Memory B cell (primary cell): ENCODE results near the gene FSD2.
"Not testable (repeated sequence)": the region's sequence is repeated elsewhere in the genome, so short reads cannot be mapped to it uniquely, and the experiment has no call there.

Experiments
- ATAC-seq: fragments of 150-1000 bp; cut with Tn5 transposase; 2 replicates; pipeline ENCODE4 v1.10.0; 2021; ENCODE audit warnings: low read depth, mild to moderate bottlenecking, moderate library complexity
- DNase-seq, 2 donors: peaks; one replicate each; pipeline ENCODE4 v3.0.0; 2022; ENCODE audit warnings: low spot score in 2 of 2
- H3K27ac Mint-ChIP-seq: one replicate; pipeline ENCODE4 v1.8.0; 2022; ENCODE audit warnings: mild to moderate bottlenecking, moderate library complexity, mixed read lengths
- H3K27me3 Mint-ChIP-seq: one replicate; pipeline ENCODE4 v1.8.0; 2022; ENCODE audit warnings: mixed read lengths
- H3K36me3 Mint-ChIP-seq: one replicate; pipeline ENCODE4 v1.8.0; 2022; ENCODE audit warnings: mild to moderate bottlenecking, mixed read lengths
- H3K4me1 Mint-ChIP-seq: one replicate; pipeline ENCODE4 v1.8.0; 2022; ENCODE audit warnings: mixed read lengths
- H3K4me3 Mint-ChIP-seq: one replicate; pipeline ENCODE4 v1.8.0; 2022; ENCODE audit warnings: mild to moderate bottlenecking, moderate library complexity, mixed read lengths
- H3K9me3 Mint-ChIP-seq: one replicate; pipeline ENCODE4 v1.8.0; 2022; ENCODE audit warnings: mixed read lengths

Gene FSD2

DNA sequence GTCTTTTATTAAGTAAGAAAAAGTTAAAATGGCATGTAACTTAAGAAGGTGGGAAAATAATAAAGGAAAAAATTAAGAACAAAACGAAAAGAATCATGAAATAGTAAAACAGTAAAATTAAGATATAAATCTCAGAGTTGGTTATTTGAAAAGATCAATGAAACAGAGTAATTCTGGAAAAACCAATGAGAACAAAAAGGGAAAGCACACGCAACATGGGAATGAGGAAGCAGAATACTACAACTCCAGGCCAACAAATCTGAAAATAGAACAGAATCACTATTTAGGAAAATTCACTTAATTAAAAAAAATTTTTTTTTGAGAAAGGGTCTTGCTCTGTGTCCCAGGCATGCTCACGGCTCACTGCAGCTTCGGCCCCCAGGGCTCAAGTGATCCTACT lies 34.3 kb upstream of the FSD2 start:
- H3K4me3 Mint-ChIP-seq = no peak overlapping the region
- no peak overlapping the region for H3K27ac Mint-ChIP-seq
- peaks cover 22% of the 10 kb centered on the region for H3K36me3 Mint-ChIP-seq
- DNase-seq (no peak), ATAC-seq (no peak)
- H3K4me1 Mint-ChIP-seq = peaks cover 16% of the 10 kb centered on the region
- peaks cover 2% of the 10 kb centered on the region for H3K9me3 Mint-ChIP-seq
- no peaks in the 10 kb centered on the region for H3K27me3 Mint-ChIP-seq

DNA sequence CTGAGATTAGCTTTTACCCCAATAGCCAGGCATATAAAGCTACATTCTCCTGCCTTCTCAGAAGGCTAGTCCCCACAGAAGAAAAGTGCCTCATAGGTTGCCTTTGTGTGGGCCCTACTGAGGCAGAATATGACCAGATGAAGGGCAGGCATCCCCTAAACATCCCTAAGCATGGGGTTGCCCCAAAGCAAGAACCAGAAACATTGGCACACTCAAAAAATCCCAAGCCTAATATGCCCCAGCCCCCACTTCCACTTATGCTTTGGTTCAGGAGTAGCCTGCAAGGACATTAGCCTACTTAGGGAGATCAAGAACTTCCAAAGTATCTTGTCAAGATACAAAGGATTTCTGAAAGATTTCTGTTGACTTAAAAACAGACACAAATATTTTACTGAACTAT lies 33.3 kb upstream of the FSD2 start:
- DNase-seq = no peak
- Mint-ChIP-seq H3K27ac (no peak overlapping the region), H3K4me3 (no peak overlapping the region), H3K36me3 (peaks cover 26% of the 10 kb centered on the region), H3K9me3 (peaks cover 2% of the 10 kb centered on the region), H3K4me1 (peaks cover 10% of the 10 kb centered on the region), H3K27me3 (no peaks in the 10 kb centered on the region)
- ATAC-seq = no peak

DNA sequence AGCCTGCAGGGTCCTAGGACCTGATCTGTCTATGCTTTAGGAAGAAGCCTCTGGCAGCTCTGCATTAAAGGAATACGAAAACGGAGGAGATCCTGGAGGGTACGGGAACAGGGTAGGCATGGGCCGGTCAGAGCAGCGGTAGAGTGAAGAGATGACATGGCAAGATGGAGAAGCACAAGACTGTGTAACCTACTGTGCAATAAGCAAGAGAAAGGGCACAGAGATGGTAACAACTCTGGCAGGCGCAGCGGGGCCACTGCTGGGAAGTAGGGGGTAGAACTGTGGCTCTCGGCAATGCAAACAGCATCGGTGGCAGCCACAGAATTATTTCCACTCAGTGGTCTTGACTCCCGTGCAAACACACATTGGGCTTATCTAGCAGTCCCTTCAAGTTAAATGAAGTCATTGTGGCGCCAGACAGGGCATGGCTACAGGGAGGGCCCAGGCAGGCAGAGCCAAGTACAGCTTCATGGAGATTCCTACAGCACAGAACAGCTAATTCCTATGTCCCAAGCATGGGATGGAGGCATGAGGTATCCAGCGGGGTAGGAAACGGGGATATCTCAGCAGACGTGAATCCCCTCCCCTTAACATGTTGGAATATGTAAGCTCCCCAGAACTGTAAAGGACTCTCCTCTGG lies 32.3 kb upstream of the FSD2 start:
- H3K4me1 Mint-ChIP-seq = peaks cover 4% of the 10 kb centered on the region
- H3K9me3 Mint-ChIP-seq = peaks cover 2% of the 10 kb centered on the region
- no peaks in the 10 kb centered on the region for H3K27me3 Mint-ChIP-seq
- DNase-seq (no peak), ATAC-seq (no peak)
- H3K36me3 Mint-ChIP-seq = peaks cover 30% of the 10 kb centered on the region
- H3K27ac Mint-ChIP-seq = no peak overlapping the region
- no peak overlapping the region for H3K4me3 Mint-ChIP-seq

DNA sequence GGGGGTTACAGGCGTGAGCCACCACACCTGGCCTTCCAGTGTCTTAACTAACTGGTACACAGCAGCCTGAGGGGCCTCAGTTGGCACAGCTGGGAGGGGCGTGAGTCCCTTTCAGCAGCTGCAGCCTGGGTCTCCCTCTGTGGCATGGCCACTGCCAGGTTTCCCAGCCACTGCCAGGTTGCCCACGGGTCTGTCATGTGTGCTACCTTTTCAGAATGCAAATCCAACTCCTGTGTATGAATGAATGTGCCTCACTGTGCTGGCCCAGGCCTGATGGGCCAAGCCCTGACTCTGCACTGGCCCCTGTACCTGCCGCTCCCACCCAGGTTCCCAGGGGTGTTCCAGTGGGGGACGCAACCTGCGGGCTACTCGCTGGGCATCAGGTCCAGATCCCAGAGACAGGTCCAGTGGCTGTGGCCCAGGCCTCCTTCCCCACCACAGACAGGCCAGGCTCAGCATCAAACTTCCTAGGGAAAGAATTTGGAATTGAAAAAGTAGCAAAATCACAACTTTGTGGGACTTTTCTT lies 29.6 kb upstream of the FSD2 start:
- ATAC-seq (no peak), DNase-seq (peak in 1 of 2 donors; percentile 9)
- peaks cover 2% of the 10 kb centered on the region for H3K9me3 Mint-ChIP-seq
- H3K27ac Mint-ChIP-seq = no peak overlapping the region
- H3K36me3 Mint-ChIP-seq = peaks cover 43% of the 10 kb centered on the region
- H3K27me3 Mint-ChIP-seq = no peaks in the 10 kb centered on the region
- no peak overlapping the region for H3K4me3 Mint-ChIP-seq
- peaks cover 7% of the 10 kb centered on the region for H3K4me1 Mint-ChIP-seq

DNA sequence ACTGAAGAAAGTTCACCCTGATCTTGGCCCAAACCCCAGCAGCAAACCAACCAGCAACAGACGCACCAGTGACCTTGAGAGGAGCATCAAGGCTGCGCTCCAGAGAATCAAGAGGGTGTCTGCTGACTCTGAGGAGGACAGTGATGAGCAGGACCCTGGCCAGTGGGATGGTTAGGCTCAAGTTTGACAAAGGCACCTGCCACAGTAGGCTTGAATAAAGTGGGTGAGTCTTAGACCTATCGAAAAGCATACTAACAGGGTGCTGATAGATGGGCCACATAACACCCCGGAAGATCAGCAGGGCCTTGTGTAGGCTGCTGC lies 27.5 kb upstream of the FSD2 start:
- ATAC-seq (no peak), DNase-seq (no peak)
- Mint-ChIP-seq H3K27ac (peak overlapping the region; percentile 58), H3K36me3 (peaks cover 55% of the 10 kb centered on the region), H3K9me3 (peaks cover 2% of the 10 kb centered on the region), H3K4me3 (no peak overlapping the region), H3K27me3 (no peaks in the 10 kb centered on the region), H3K4me1 (peaks cover 11% of the 10 kb centered on the region)

DNA sequence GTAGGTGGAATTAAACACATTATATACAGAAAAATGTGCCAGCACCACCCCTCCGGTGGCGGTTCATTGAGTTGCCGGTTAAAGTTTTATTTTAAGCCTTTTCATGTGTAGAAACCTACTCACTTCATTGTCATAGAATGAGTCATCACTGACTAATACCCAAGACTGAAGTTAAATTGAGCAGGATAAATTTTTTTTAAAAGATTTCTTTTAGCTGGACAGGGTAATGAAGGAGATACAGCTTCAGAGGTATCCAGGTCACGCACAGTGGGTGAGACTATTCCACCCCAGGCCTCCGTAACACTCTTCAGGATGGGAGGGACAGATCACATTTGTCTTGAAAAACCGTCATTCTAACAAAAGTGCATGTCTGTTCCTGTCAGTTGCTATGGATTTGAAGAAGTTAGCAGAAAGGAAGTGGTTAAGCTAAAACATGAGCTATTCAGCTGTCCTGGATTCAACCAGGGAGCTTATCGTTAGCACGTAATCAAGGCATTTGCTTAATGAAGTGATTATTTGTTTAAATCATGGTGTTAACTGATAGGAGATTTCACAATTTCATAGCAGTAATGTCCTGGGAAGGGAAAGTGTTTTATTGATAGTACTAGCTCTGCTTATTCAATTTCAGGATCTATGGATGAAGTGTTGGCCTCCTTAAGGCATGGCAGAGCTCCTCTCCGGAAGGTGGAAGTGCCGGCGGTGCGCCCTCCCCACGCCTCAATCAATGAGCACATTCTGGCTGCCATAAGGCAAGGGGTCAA lies 26.9 kb upstream of the FSD2 start:
- no peak for DNase-seq
- H3K4me1 Mint-ChIP-seq = peaks cover 9% of the 10 kb centered on the region
- ATAC-seq = peak; percentile 29
- H3K9me3 Mint-ChIP-seq = no peaks in the 10 kb centered on the region
- no peak overlapping the region for H3K4me3 Mint-ChIP-seq
- H3K36me3 Mint-ChIP-seq = peaks cover 56% of the 10 kb centered on the region
- peak overlapping the region; percentile 58 for H3K27ac Mint-ChIP-seq
- no peaks in the 10 kb centered on the region for H3K27me3 Mint-ChIP-seq

DNA sequence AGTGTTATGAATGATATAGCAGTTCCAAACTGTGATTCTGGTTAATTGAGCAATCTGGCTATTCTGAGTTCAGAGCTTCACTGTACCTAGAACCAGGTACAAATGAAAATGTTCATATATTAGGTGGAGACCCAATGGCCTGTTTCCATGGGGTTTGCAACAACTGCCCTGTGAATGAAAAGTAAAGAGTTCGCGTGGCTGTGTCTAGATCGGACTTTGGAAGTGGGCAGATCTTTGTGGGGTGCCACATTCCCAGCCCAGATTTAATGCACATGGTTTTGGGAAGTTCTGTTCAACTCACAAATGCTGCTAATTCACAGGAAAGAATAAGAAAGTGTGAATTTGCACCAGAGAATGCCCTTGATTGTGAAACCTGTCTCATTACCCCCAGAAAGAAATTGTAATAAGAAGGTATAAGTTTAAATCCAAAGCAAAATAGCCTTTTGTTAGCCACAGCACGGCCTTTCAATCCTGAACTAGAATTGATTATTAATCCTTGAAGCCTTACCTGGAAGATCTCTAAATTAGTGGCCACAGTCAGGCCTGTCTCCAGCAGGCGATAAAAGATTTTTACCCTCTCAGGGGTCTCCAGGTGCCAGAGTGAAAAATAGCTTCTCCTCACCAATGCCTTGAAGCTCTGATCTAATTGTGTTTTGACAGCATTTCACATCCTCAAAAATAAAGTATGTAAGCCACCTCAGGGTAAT lies 26.2 kb upstream of the FSD2 start:
- DNase-seq (no peak), ATAC-seq (no peak)
- Mint-ChIP-seq H3K9me3 (no peaks in the 10 kb centered on the region), H3K27ac (no peak overlapping the region), H3K27me3 (no peaks in the 10 kb centered on the region), H3K36me3 (peaks cover 55% of the 10 kb centered on the region), H3K4me3 (no peak overlapping the region), H3K4me1 (peaks cover 9% of the 10 kb centered on the region)

DNA sequence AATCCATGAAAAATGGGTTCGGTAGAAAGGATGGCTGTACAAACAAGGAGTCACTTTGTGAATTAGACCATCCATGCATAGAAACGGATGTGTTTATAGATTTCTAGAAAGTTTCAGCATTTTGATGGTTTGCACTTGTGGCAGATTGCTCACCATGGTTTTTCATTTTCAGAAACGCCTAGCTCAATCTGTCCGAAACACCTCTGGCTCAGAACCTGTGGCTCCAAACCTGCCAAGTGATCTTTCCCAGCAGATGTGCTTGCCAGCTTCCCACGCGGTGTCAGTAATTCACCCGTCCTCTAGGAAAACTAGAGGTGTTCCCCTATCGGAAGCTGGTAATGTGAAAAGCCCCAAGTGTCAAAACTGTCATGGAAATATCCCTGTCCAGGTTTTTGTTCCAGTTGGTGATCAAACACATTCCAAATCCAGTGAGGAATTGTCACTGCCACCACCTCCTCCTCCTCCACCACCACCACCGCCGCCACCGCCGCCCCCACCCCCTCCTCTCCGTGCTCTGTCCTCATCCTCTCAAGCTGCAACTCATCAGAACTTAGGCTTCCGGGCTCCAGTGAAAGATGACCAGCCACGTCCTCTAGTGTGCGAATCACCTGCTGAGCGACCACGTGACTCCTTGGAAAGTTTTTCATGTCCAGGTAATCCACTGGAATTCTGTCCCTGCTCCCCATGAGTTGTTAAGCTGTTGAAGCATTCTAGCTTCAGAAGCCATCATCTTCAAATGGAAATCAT lies 24.7 kb upstream of the FSD2 start:
- Mint-ChIP-seq H3K4me3 (no peak overlapping the region), H3K27ac (no peak overlapping the region), H3K36me3 (peaks cover 46% of the 10 kb centered on the region), H3K4me1 (peaks cover 7% of the 10 kb centered on the region), H3K9me3 (no peaks in the 10 kb centered on the region), H3K27me3 (no peaks in the 10 kb centered on the region)
- no peak for DNase-seq
- no peak for ATAC-seq

DNA sequence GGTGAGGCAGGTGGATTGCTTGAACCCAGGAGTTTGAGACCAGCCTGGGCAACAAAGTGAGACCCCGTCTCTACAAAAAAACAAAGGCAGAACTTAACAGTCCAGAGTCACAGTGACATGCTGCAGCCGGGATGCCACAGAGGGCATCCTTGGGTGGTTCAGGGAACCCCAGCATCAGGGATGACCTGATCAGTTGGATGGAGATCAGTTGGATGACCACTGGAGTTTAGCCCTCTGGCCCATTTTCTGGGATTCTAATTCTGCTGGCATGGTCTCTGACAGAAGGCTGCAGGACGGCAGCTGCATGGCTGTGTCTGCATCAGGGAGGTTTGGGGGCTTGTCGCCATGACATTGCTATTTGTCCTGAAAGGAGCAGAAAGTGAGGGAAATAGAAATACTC lies 23.4 kb upstream of the FSD2 start:
- Mint-ChIP-seq H3K27ac (no peak overlapping the region), H3K27me3 (no peaks in the 10 kb centered on the region), H3K36me3 (peaks cover 41% of the 10 kb centered on the region), H3K9me3 (no peaks in the 10 kb centered on the region), H3K4me3 (no peak overlapping the region), H3K4me1 (peaks cover 7% of the 10 kb centered on the region)
- ATAC-seq (no peak), DNase-seq (no peak)

DNA sequence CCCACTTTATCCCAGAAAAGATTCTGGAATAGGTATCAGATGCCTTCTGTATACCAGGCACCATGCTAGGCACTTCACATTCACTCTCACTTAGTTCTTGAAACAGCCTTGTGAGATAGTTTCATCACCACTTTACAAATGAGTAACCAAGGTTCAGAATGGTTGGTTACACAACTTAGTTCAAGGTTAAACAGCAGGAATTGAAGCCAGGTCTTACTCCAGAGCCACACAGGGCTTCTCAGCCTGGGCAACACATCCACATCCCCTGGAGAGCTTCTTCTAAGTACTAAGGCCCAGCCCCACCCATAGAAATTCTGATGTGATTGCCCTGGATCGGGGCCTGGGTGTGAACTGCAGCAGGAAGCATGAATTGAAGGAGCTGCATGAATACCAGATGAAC lies 22.2 kb upstream of the FSD2 start:
- Mint-ChIP-seq H3K27me3 (no peaks in the 10 kb centered on the region), H3K27ac (no peak overlapping the region), H3K4me3 (no peak overlapping the region), H3K4me1 (peaks cover 7% of the 10 kb centered on the region), H3K9me3 (no peaks in the 10 kb centered on the region), H3K36me3 (peaks cover 36% of the 10 kb centered on the region)
- no peak for ATAC-seq
- DNase-seq = no peak

DNA sequence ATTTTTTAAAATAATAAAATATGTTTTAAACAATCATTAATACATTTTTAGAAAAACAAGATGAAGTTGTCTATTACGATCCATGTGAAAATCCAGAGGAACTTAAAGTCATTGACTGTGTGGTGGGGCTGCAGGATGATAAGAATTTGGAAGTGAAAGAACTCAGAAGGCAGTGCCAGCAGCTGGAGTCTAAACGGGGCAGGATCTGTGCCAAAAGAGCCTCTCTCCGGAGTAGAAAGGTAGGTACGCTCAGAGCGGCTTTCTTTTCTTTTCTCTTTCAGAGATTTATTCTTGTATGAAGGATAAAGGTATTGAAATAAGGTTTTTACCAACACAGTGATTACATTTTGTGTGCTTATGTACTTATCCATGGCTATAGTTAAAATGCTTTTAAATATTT lies 17.2 kb upstream of the FSD2 start:
- ATAC-seq (no peak), DNase-seq (no peak)
- no peak overlapping the region for H3K27ac Mint-ChIP-seq
- H3K4me3 Mint-ChIP-seq = no peak overlapping the region
- H3K4me1 Mint-ChIP-seq = no peaks in the 10 kb centered on the region
- no peaks in the 10 kb centered on the region for H3K9me3 Mint-ChIP-seq
- H3K36me3 Mint-ChIP-seq = peaks cover 27% of the 10 kb centered on the region
- H3K27me3 Mint-ChIP-seq = no peaks in the 10 kb centered on the region

DNA sequence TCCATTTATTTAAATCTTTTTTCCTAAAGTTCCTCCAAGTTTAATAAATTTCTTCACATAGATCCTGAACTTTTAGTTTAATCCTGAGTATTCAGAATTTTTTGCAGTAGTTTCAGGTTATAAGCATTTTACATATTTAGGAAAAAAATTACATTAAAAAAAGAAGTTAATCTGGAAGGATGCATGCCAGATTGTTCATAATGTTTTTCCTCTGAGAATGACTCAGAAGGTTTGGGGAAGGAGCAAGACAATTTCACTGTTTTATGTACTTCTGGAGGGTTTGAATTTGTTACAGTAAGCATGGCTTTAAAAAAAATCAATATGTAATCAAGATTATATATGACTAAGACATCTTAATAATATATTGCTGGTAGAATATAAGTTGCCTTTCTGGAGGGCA lies 16.0 kb upstream of the FSD2 start:
- H3K4me3 Mint-ChIP-seq, DNase-seq, ATAC-seq, H3K4me1 Mint-ChIP-seq, H3K27me3 Mint-ChIP-seq, H3K27ac Mint-ChIP-seq, H3K9me3 Mint-ChIP-seq: not testable (repeated sequence)
- peaks cover 26% of the 10 kb centered on the region for H3K36me3 Mint-ChIP-seq

DNA sequence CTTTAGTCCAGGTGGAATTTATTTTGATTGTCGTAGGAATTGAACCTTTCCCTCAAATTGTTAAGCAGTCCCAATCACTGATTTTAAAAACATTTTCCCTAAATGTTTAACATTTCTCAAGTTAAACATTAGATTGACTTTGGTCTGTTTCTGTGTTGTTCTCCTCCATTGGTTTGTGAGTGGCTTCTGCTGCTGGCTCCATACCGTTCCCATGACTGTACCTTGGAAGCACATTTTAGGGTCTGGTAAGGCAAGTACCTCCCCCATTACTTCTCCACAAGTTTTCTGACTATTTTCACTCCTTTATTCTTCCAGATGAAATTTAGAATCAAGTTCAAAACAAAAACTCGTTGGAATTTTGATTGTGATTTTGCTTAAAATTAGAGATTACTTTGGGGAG lies 15.5 kb upstream of the FSD2 start:
- not testable (repeated sequence) for H3K27me3 Mint-ChIP-seq, ATAC-seq, DNase-seq, H3K4me3 Mint-ChIP-seq, H3K27ac Mint-ChIP-seq, H3K4me1 Mint-ChIP-seq, H3K9me3 Mint-ChIP-seq
- H3K36me3 Mint-ChIP-seq = peaks cover 28% of the 10 kb centered on the region

DNA sequence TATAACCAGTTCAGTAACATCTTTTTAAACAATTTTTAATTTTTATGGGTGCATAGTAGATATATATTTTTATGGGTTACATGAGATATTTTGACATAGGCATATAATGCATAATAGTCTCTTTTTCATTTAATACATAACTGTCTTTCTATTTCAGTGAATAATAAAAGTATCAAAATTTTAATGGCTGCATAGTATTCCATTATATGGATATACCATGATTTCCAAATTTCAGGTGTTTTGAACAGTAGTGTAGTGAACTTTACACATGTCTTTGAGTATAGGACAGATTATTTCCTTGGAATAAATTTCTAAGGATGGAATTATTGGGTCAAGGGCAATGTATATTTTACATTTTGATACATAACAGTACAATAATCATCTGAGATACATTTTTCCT lies 14.3 kb upstream of the FSD2 start:
- Mint-ChIP-seq H3K4me1 (peaks cover 4% of the 10 kb centered on the region), H3K9me3 (no peaks in the 10 kb centered on the region), H3K4me3 (no peak overlapping the region), H3K27me3 (no peaks in the 10 kb centered on the region), H3K27ac (no peak overlapping the region), H3K36me3 (peaks cover 28% of the 10 kb centered on the region)
- DNase-seq (no peak), ATAC-seq (no peak)
